PC-9 (cell line): Measurements from ENCODE around the gene MAPK12. TPM values are rescaled to one million over a fixed set of nuclear protein-coding genes. Genes with fewer than 3 reads are reported as not detected.

ENCODE experiments used
- BruUV-seq: library from RNA; stranded (reverse); fragments of 400-500 nt; replicated peaks from 2 replicates; lab custom pipeline; 2021; lab: Mats Ljungman, UMichigan
- CTCF ChIA-PET: fragments of 300-600 bp; sonication (Branson Sonifier 250); formaldehyde crosslinking; loops from one replicate; lab custom pipeline; 2022; ENCODE audit warnings: antibody characterized with exemption; lab: Charles Lee
- POLR2A ChIA-PET: fragments of 300-600 bp; sonication (Branson Sonifier 250); formaldehyde crosslinking; loops from one replicate; lab custom pipeline; 2022; ENCODE audit warnings: antibody characterized with exemption; ENCODE audit not compliant: unreplicated experiment; lab: Charles Lee
- DNase-seq, 2 experiments: peaks; one replicate each; pipeline versions ENCODE4 v3.0.0 to v3.0.0-alpha.2; 2015 to 2022; ENCODE audit warnings: mixed read lengths in 1 of 2
- H2AFZ ChIP-seq: fragments of 200-600 bp; sonication (generic); 2 replicates; pipeline ENCODE4 v1.8.1; 2017; ENCODE audit warnings: antibody characterized with exemption
- H3F3A ChIP-seq: fragments of 200-600 bp; sonication (generic); 2 replicates; pipeline ENCODE4 v1.8.1; 2017; ENCODE audit warnings: antibody characterized with exemption, mild to moderate bottlenecking, low read depth; ENCODE audit not compliant: insufficient read depth
- H3K27ac ChIP-seq: fragments of 200-600 bp; sonication (generic); 2 replicates; pipeline ENCODE4 v1.6.1; 2016; ENCODE audit warnings: mixed run types
- H3K27me3 ChIP-seq: fragments of 200-600 bp; sonication (generic); 2 replicates; pipeline ENCODE4 v1.6.1; 2016; ENCODE audit warnings: low read depth, mixed run types; ENCODE audit not compliant: insufficient read depth
- H3K36me3 ChIP-seq: fragments of 200-600 bp; sonication (generic); 2 replicates; pipeline ENCODE4 v1.6.1; 2016; ENCODE audit warnings: low read depth, mixed run types
- H3K4me1 ChIP-seq: fragments of 200-600 bp; sonication (generic); replicated peaks from 2 replicates; pipeline ENCODE4 v1.6.1; 2016; ENCODE audit warnings: mixed run types; ENCODE audit not compliant: insufficient read depth
- H3K4me2 ChIP-seq: fragments of 200-600 bp; sonication (generic); 2 replicates; pipeline ENCODE4 v1.6.1; 2017; ENCODE audit warnings: mixed run types
- H3K4me3 ChIP-seq: fragments of 200-600 bp; sonication (generic); 2 replicates; pipeline ENCODE4 v1.6.1; 2016; ENCODE audit warnings: mixed run types
- H3K79me2 ChIP-seq: fragments of 200-600 bp; sonication (generic); 2 replicates; pipeline ENCODE4 v1.6.1; 2017; ENCODE audit warnings: low read depth, mixed run types
- H3K9me2 ChIP-seq: fragments of 200-600 bp; sonication (generic); 2 replicates; pipeline ENCODE4 v1.8.1; 2017; ENCODE audit warnings: mild to moderate bottlenecking; ENCODE audit not compliant: insufficient read depth
- H3K9me3 ChIP-seq: fragments of 200-600 bp; sonication (generic); 2 replicates; pipeline ENCODE4 v1.8.1; 2016; ENCODE audit warnings: low read depth; ENCODE audit not compliant: insufficient read depth
- H4K20me1 ChIP-seq: fragments of 200-600 bp; sonication (generic); 2 replicates; pipeline ENCODE4 v1.8.1; 2017; ENCODE audit not compliant: insufficient read depth
- EZH2 ChIP-seq: fragments of 200-600 bp; sonication (generic); IDR thresholded peaks from 2 replicates; pipeline ENCODE4 v1.8.0; 2017; ENCODE audit warnings: antibody characterized with exemption, low read depth
- intact Hi-C: fragments of 100-400 bp; cut with micrococcal nuclease; formaldehyde crosslinking; loops from one replicate; pipeline ENCODE4 v1.10.0; 2022; ENCODE audit not compliant: unreplicated experiment
- total RNA-seq: library from RNA; stranded (reverse); gene quantifications from 2 replicates; pipeline ENCODE4 v1.2.3, GENCODE V29; 2021
- TF ChIP-seq, protein P1 (sequence below): fragments of 200-600 bp; sonication (generic); conservative IDR thresholded peaks from 2 replicates; pipeline ENCODE4 v1.6.1; 2017; ENCODE audit warnings: mixed run types, antibody characterized with exemption, mild to moderate bottlenecking, moderate library complexity

MAPK12 gene
- total RNA-seq, 1 experiment from 2014 or later, result 48.5 TPM

DNA sequence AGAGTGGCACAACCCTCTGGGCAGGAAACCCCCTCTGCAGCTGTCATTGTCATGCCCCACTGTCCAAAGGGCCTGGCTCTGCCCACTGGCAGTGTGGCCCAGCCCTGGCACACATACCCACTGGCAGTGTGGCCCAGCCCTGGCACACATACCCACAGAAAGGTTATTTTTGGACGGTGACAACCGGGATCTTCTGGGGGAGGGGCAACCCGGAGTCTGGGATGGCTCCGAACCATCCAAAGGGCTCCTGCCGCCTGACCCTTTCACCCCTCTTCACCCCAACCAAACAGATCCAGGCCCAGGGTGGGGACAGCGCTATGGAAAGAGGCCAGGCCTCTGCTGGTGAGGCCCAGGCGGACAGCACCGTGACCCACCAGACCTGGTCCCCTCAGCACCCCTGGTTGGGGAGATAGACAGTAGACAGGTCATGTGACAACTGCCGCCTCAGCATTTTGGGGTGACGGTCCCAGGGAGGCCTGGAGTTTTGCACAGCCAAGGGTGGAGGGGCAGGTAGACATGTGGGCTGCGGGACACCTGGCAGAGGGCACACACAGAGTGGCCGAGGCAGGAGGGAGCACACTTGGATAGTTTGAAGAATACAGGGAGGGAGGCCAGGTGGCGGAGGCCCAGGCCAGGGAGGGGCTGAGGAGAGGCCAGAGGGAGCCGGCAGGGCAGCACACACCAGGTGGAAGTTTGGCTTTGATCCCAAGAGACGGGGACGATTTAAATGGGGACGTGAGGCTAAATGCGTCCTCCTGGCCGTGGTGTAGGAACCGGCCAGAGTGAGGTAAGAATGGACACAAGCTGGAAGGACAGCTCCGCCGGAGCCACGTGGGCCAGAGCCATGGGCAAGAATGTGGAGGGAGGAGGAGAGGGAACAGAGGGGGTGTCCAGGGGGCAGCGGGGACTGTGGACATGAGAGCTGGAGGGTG lies 2.9 kb downstream of the MAPK12 start:
- ChIA-PET CTCF (no interaction called here), POLR2A (no interaction called here)
- Histone ChIP-seq H3K27me3 (no peaks in the 10 kb centered on the region), H3K27ac (no peak overlapping the region), H3K4me3 (no peak overlapping the region), H3K4me2 (no peak overlapping the region), H3K9me2 (no peaks in the 10 kb centered on the region), H3K4me1 (peaks cover 30% of the 10 kb centered on the region), H3F3A (peaks cover 34% of the 10 kb centered on the region), H4K20me1 (peaks cover 3% of the 10 kb centered on the region), H2AFZ (no peak overlapping the region), H3K79me2 (peaks cover 23% of the 10 kb centered on the region), H3K9me3 (no peaks in the 10 kb centered on the region), H3K36me3 (0 out of 2 replicates have a peak, but pooled peaks cover 3% of the 10 kb centered on the region)
- no TSS peak for BruUV-seq
- intact Hi-C loops, result no loop called here
- TF ChIP-seq EZH2, result no peak
- TF ChIP-seq, protein P1, sequence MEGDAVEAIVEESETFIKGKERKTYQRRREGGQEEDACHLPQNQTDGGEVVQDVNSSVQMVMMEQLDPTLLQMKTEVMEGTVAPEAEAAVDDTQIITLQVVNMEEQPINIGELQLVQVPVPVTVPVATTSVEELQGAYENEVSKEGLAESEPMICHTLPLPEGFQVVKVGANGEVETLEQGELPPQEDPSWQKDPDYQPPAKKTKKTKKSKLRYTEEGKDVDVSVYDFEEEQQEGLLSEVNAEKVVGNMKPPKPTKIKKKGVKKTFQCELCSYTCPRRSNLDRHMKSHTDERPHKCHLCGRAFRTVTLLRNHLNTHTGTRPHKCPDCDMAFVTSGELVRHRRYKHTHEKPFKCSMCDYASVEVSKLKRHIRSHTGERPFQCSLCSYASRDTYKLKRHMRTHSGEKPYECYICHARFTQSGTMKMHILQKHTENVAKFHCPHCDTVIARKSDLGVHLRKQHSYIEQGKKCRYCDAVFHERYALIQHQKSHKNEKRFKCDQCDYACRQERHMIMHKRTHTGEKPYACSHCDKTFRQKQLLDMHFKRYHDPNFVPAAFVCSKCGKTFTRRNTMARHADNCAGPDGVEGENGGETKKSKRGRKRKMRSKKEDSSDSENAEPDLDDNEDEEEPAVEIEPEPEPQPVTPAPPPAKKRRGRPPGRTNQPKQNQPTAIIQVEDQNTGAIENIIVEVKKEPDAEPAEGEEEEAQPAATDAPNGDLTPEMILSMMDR, result no peak
- no peak for DNase-seq

DNA sequence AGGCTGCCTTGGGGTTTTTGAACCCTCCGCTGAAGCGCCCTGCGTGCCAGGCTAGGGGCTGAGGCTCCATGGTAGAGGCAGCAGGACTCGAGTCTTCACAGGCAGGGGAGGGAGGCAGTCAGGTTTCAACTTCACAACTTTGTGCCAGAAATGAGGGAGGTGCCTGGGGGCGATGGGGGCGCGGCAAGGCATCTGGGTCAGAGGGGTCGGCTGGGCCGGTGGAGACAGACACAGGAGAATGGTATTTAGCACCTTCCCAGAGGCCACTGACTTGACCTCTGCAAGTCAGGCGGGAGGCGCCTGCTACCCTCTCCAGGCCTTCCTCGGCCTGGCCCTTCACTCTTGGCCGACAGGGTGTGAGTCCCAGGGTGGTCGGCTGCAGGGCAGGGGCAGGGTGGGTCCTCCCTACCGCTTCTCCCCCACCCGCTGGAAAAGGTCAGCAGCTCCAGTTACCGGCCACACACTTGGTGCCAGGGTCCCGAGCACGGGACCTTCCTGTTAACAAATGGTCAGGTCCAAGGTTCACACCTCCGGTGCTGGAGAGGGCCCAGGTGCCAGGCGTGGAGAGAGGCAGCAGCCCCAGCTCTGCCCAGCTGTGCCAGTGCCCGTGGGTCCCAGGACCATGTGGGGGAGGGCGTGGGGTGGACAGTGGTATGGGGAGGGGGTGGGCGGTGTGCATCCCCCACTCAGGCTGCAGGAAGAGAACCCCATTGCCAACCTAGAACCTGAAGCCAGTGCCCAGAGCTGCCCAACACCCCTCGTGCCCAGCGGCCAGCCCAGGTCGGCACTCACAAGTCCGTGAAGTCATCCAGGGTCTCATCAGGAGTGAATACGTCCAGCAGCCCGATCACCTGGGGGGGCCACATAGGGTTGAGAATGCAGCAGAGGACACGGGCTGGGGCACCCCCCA lies 3.8 kb downstream of the MAPK12 start:
- Histone ChIP-seq H3K9me3 (no peaks in the 10 kb centered on the region), H3K36me3 (0 out of 2 replicates have a peak, but pooled peaks cover 3% of the 10 kb centered on the region), H3K79me2 (peaks cover 23% of the 10 kb centered on the region), H4K20me1 (peaks cover 6% of the 10 kb centered on the region), H3F3A (peaks cover 35% of the 10 kb centered on the region), H3K4me1 (peaks cover 21% of the 10 kb centered on the region), H3K27ac (no peak overlapping the region), H2AFZ (no peak overlapping the region), H3K4me2 (no peak overlapping the region), H3K4me3 (no peak overlapping the region), H3K27me3 (no peaks in the 10 kb centered on the region), H3K9me2 (no peaks in the 10 kb centered on the region)
- no peak for DNase-seq
- POLR2A ChIA-PET, result no interaction called here
- TF ChIP-seq EZH2, result no peak
- TF ChIP-seq, protein P1, result no peak
- BruUV-seq, result no TSS peak
- intact Hi-C loops, result no loop called here
- CTCF ChIA-PET, result no interaction called here

DNA sequence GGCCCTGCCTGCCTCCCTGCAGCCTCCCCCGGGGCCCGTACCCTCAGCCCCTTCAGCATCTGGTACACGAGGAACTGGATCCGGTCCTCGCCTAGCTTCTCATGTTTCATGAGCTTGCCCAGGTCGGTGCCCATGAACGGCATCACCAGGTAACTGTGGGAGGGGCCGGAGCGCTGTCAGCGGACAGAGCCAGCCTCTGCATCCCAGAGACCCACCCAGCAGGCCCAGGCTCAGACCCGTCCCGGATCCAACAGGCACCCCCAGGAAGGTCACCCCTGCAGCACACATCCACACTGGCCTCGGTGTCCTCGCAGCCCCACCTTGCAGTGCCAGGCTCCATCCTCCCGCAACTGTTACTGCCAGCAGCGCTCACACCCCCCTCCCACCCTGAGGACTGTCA lies 4.4 kb downstream of the MAPK12 start:
- H3K4me1 ChIP-seq, result peaks cover 14% of the 10 kb centered on the region
- ChIA-PET CTCF (no interaction called here), POLR2A (no interaction called here)
- peaks cover 12% of the 10 kb centered on the region for H4K20me1 ChIP-seq
- H3K4me2 ChIP-seq, result no peak overlapping the region
- no peak for TF ChIP-seq EZH2
- TF ChIP-seq, protein P1, result no peak
- no peaks in the 10 kb centered on the region for H3K9me3 ChIP-seq
- peaks cover 35% of the 10 kb centered on the region for H3F3A ChIP-seq
- H3K36me3 ChIP-seq, result 0 out of 2 replicates have a peak, but pooled peaks cover 3% of the 10 kb centered on the region
- H3K9me2 ChIP-seq, result no peaks in the 10 kb centered on the region
- no peak for DNase-seq
- H3K27ac ChIP-seq, result no peak overlapping the region
- peaks cover 23% of the 10 kb centered on the region for H3K79me2 ChIP-seq
- no TSS peak for BruUV-seq
- H2AFZ ChIP-seq, result no peak overlapping the region
- no peak overlapping the region for H3K4me3 ChIP-seq
- H3K27me3 ChIP-seq, result no peaks in the 10 kb centered on the region
- intact Hi-C loops, result no loop called here
